HEK293T (cell line): ENCODE measurements around the gene PLGRKT.

ENCODE experiments used
- BHLHE40 ChIP-seq: fragments of 450-650 bp; IDR thresholded peaks from 2 replicates; pipeline ENCODE4 v1.6.1; 2016; ENCODE audit warnings: mild to moderate bottlenecking, moderate library complexity, borderline replicate concordance
- CTBP1 ChIP-seq: fragments of 450-650 bp; IDR thresholded peaks from 2 replicates; pipeline ENCODE4 v1.6.1; 2016; ENCODE audit warnings: borderline replicate concordance
- FOXA1 ChIP-seq: fragments of 450-650 bp; IDR thresholded peaks from 2 replicates; pipeline ENCODE4 v1.6.1; 2016; ENCODE audit warnings: mild to moderate bottlenecking
- L3MBTL2 ChIP-seq: fragments of 450-650 bp; conservative IDR thresholded peaks from 2 replicates; pipeline ENCODE4 v1.6.1; 2016; ENCODE audit warnings: mild to moderate bottlenecking
- TARDBP ChIP-seq: fragments of 450-650 bp; IDR thresholded peaks from 2 replicates; pipeline ENCODE4 v1.6.1; 2016
- ZNF384 ChIP-seq: fragments of 450-650 bp; IDR thresholded peaks from 2 replicates; pipeline ENCODE4 v1.6.1; 2016

- TF ChIP-seq BHLHE40 (no peak), ZNF384 (no peak), FOXA1 (no peak), TARDBP (no peak), L3MBTL2 (no peak), CTBP1 (no peak)
These were observed 77.4 kb downstream of the PLGRKT start for GRCh38 chr9:5360341-5360740.
